Trophoblast cell (in vitro differentiated cells and primary cell): ENCODE results near the gene CNTFR.

Source experiments
- DNase-seq, 2 donors: peaks; one replicate each; pipeline ENCODE4 v3.0.0-alpha.2; 2016
- H2AFZ ChIP-seq: 2 replicates; pipeline ENCODE4 v1.6.1; 2013; ENCODE audit warnings: low read length, moderate library complexity, mild to moderate bottlenecking; ENCODE audit not compliant: insufficient read depth, poor library complexity
- H2AK5ac ChIP-seq: 2 replicates; pipeline ENCODE4 v1.6.1; 2013; ENCODE audit warnings: mild to moderate bottlenecking, low read length
- H2BK120ac ChIP-seq: 2 replicates; pipeline ENCODE4 v1.6.1; 2013; ENCODE audit warnings: low read length, mild to moderate bottlenecking, moderate library complexity; ENCODE audit not compliant: insufficient read depth, poor library complexity
- H2BK12ac ChIP-seq: 2 replicates; pipeline ENCODE4 v1.6.1; 2013; ENCODE audit warnings: mild to moderate bottlenecking, low read length, moderate library complexity
- H2BK5ac ChIP-seq: 2 replicates; pipeline ENCODE4 v1.6.1; 2013; ENCODE audit warnings: low read length, low read depth, moderate library complexity, mild to moderate bottlenecking; ENCODE audit not compliant: poor library complexity
- H3K14ac ChIP-seq: 2 replicates; pipeline ENCODE4 v1.6.1; 2013; ENCODE audit warnings: mild to moderate bottlenecking, low read length
- H3K18ac ChIP-seq: 2 replicates; pipeline ENCODE4 v1.6.1; 2013; ENCODE audit warnings: mild to moderate bottlenecking, low read length
- H3K23ac ChIP-seq: 2 replicates; pipeline ENCODE4 v1.6.1; 2013; ENCODE audit warnings: low read length
- H3K27ac ChIP-seq: 2 replicates; pipeline ENCODE4 v1.5.1; 2013; ENCODE audit warnings: low read depth, mild to moderate bottlenecking, inconsistent platforms, low read length, moderate library complexity
- H3K27me3 ChIP-seq: 2 replicates; pipeline ENCODE4 v1.6.1; 2013; ENCODE audit warnings: inconsistent platforms, mild to moderate bottlenecking, low read length, moderate library complexity; ENCODE audit not compliant: insufficient read depth
- H3K36me3 ChIP-seq, 2 experiments: 1 replicate in 1 of 2; 2 replicates in 1 of 2; pipeline ENCODE4 v1.6.1; 2013; ENCODE audit warnings: low read length in 2 of 2, mild to moderate bottlenecking in 2 of 2, moderate library complexity in 1 of 2; ENCODE audit not compliant: insufficient read depth in 2 of 2, control insufficient read depth in 1 of 2
- H3K4ac ChIP-seq: 2 replicates; pipeline ENCODE4 v1.6.1; 2013; ENCODE audit warnings: low read depth, mild to moderate bottlenecking, low read length, moderate library complexity
- H3K4me1 ChIP-seq, 2 experiments: 1 replicate in 1 of 2; 2 replicates in 1 of 2; pipeline ENCODE4 v1.6.1; 2013; ENCODE audit warnings: low read length in 2 of 2, mild to moderate bottlenecking in 2 of 2, moderate library complexity in 1 of 2; ENCODE audit not compliant: insufficient read depth in 2 of 2, control insufficient read depth in 1 of 2
- H3K4me2 ChIP-seq: 2 replicates; pipeline ENCODE4 v1.6.1; 2013; ENCODE audit warnings: inconsistent platforms, mild to moderate bottlenecking, low read length, moderate library complexity
- H3K4me3 ChIP-seq: 2 replicates; pipeline ENCODE4 v1.5.1; 2013; ENCODE audit warnings: mild to moderate bottlenecking, low read depth, low read length, inconsistent platforms
- H3K79me1 ChIP-seq: one replicate; pipeline ENCODE4 v1.6.1; 2013; ENCODE audit warnings: low read length
- H3K79me2 ChIP-seq: 2 replicates; pipeline ENCODE4 v1.6.1; 2013; ENCODE audit warnings: low read length, mild to moderate bottlenecking; ENCODE audit not compliant: control insufficient read depth, insufficient read depth, poor library complexity
- H3K9ac ChIP-seq: 2 replicates; pipeline ENCODE4 v1.6.1; 2013; ENCODE audit warnings: mild to moderate bottlenecking, low read length
- H3K9me3 ChIP-seq: 2 replicates; pipeline ENCODE4 v1.6.1; 2013; ENCODE audit warnings: low read depth, mild to moderate bottlenecking, control low read depth, inconsistent platforms, low read length; ENCODE audit not compliant: insufficient read depth
- H4K12ac ChIP-seq: 2 replicates; pipeline ENCODE4 v1.6.1; 2013; ENCODE audit warnings: low read depth, mild to moderate bottlenecking, low read length, moderate library complexity
- H4K8ac ChIP-seq: 2 replicates; pipeline ENCODE4 v1.6.1; 2013; ENCODE audit warnings: low read depth, mild to moderate bottlenecking, low read length, moderate library complexity
- H4K91ac ChIP-seq: one replicate; pipeline ENCODE4 v1.6.1; 2013; ENCODE audit warnings: low read depth, mild to moderate bottlenecking, low read length, moderate library complexity
- WGBS: extraction: QIAGEN DNeasy Blood & Tissue Kit; methylation state at CpG from one replicate; pipeline ENCODE4 v1.1.7; 2013; ENCODE audit warnings: missing lambda C conversion rate; ENCODE audit not compliant: insufficient read length, insufficient coverage; ENCODE audit errors: extremely low coverage; 5-methylcytosine and 5-hydroxymethylcytosine counted together

Gene CNTFR

GRCh38 chr9:34503406-34503805, 86.1 kb downstream of the CNTFR start:
- Histone ChIP-seq H2BK120ac (no peak overlapping the region), H2BK5ac (no peak overlapping the region), H3K36me3 (no peaks in the 10 kb centered on the region)

GRCh38 chr9:34502891-34503290, 86.6 kb downstream of the CNTFR start:
- DNase-seq = no peak
- no peaks in the 10 kb centered on the region for H3K27me3 ChIP-seq
- no peak overlapping the region for H3K4ac ChIP-seq
- H2BK12ac ChIP-seq = no peak overlapping the region
- no peaks in the 10 kb centered on the region for H3K4me1 ChIP-seq
- H4K8ac ChIP-seq = no peak overlapping the region
- no peak overlapping the region for H4K12ac ChIP-seq
- H2AK5ac ChIP-seq = no peak overlapping the region
- peaks cover 3% of the 10 kb centered on the region for H3K9me3 ChIP-seq
- no peak overlapping the region for H2BK120ac ChIP-seq
- no peaks in the 10 kb centered on the region for H3K36me3 ChIP-seq
- no peak overlapping the region for H3K18ac ChIP-seq
- H3K9ac ChIP-seq = no peak overlapping the region
- no peak overlapping the region for H4K91ac ChIP-seq
- no peaks in the 10 kb centered on the region for H3K79me1 ChIP-seq
- H3K4me2 ChIP-seq = no peak overlapping the region
- no CpG with 5 or more reads among the region's 6 CpGs for WGBS
- no peaks in the 10 kb centered on the region for H3K79me2 ChIP-seq
- no peak overlapping the region for H3K14ac ChIP-seq
- no peak overlapping the region for H3K23ac ChIP-seq
- H3K4me3 ChIP-seq = no peak overlapping the region
- no peak overlapping the region for H2AFZ ChIP-seq
- H3K27ac ChIP-seq = no peak overlapping the region
- H2BK5ac ChIP-seq = no peak overlapping the region

More at GRCh38 chr9:34503406-34503805, 86.1 kb downstream of the CNTFR start:
- Histone ChIP-seq H4K12ac (no peak overlapping the region), H3K27me3 (no peaks in the 10 kb centered on the region), H3K79me1 (no peaks in the 10 kb centered on the region), H3K27ac (no peak overlapping the region), H3K9me3 (peaks cover 3% of the 10 kb centered on the region), H3K79me2 (no peaks in the 10 kb centered on the region), H4K91ac (no peak overlapping the region), H2BK12ac (no peak overlapping the region), H3K23ac (no peak overlapping the region), H3K4ac (no peak overlapping the region), H2AK5ac (no peak overlapping the region), H3K4me2 (no peak overlapping the region), H3K4me3 (no peak overlapping the region), H2AFZ (no peak overlapping the region), H4K8ac (no peak overlapping the region), H3K4me1 (no peaks in the 10 kb centered on the region), H3K9ac (no peak overlapping the region), H3K18ac (no peak overlapping the region), H3K14ac (no peak overlapping the region)
- no peak for DNase-seq

DNA sequence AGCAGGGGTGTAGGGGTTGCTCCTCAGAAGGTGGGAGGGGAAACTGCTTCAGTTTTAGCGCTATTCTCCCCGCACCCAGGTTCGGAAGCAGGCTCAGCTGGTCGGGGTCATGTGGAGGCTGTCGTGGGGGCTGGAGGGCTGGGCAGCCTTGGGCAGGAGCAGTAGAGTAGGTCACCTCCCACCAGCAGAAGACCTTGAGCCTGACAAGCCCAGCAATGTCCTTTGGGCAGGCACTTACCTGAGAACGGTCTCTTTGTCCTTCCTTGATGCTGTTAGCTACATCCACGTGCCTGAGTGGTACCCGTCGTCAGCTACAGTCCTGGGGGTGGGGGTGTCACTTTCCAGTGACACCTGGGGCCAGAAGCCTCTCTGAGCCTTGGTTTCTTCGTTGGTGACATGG, 87.1 kb downstream of the CNTFR start:
- H3K79me1 ChIP-seq = no peaks in the 10 kb centered on the region
- no CpG with 5 or more reads among the region's 10 CpGs for WGBS
- H3K27ac ChIP-seq = no peak overlapping the region
- no peak overlapping the region for H3K23ac ChIP-seq
- no peak overlapping the region for H4K12ac ChIP-seq
- no peak overlapping the region for H4K8ac ChIP-seq
- H3K18ac ChIP-seq = no peak overlapping the region
- no peak overlapping the region for H3K4me2 ChIP-seq
- no peak overlapping the region for H3K9ac ChIP-seq
- no peak overlapping the region for H2AFZ ChIP-seq
- no peak overlapping the region for H3K4ac ChIP-seq
- no peak overlapping the region for H2BK5ac ChIP-seq
- DNase-seq = no peak
- no peak overlapping the region for H4K91ac ChIP-seq
- no peak overlapping the region for H3K14ac ChIP-seq
- no peaks in the 10 kb centered on the region for H3K4me1 ChIP-seq
- H2BK120ac ChIP-seq = no peak overlapping the region
- peaks cover 3% of the 10 kb centered on the region for H3K9me3 ChIP-seq
- no peak overlapping the region for H3K4me3 ChIP-seq
- H2AK5ac ChIP-seq = no peak overlapping the region
- H2BK12ac ChIP-seq = no peak overlapping the region
- H3K79me2 ChIP-seq = no peaks in the 10 kb centered on the region
- H3K36me3 ChIP-seq = no peaks in the 10 kb centered on the region
- H3K27me3 ChIP-seq = no peaks in the 10 kb centered on the region

DNA sequence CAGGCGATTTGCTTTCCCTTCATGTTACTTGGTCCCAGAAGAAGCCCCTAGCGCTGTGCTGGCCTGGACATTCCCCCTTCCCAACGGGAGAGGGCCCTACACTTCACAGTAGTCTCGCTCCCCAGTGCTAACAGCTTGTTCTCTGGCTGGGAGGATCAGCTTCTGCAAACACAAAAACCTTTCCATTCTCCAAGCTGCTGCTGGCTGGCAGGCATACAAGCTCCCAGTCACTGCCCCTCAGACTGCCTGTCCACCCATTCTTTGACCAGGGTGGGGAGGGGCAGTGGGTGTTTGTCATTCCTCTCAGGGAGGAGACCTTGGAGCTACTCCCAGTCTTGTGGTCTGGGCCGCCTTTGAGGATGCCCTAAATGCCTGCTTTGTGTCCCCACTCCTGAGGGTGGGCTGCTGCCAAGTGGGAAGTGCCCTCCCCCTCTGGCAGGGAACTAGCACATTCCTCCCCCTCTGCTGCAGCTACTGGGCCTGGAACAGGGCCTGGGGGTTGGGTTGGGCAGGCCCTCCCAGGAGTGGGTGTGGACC, 87.6 kb downstream of the CNTFR start:
- Histone ChIP-seq H3K27me3 (no peaks in the 10 kb centered on the region), H3K9ac (no peak overlapping the region), H4K12ac (no peak overlapping the region), H3K18ac (no peak overlapping the region), H3K27ac (no peak overlapping the region), H2BK5ac (no peak overlapping the region), H3K79me2 (no peaks in the 10 kb centered on the region), H3K36me3 (no peaks in the 10 kb centered on the region), H3K23ac (no peak overlapping the region), H4K91ac (no peak overlapping the region), H3K14ac (no peak overlapping the region), H2AK5ac (no peak overlapping the region), H3K4me3 (no peak overlapping the region), H3K9me3 (peaks cover 3% of the 10 kb centered on the region), H3K4ac (no peak overlapping the region), H2BK120ac (no peak overlapping the region), H2AFZ (no peak overlapping the region), H3K4me1 (no peaks in the 10 kb centered on the region), H2BK12ac (no peak overlapping the region), H4K8ac (no peak overlapping the region), H3K79me1 (no peaks in the 10 kb centered on the region), H3K4me2 (no peak overlapping the region)
- WGBS = no CpG with 5 or more reads among the region's 5 CpGs
- no peak for DNase-seq
